K562 (cell line): ENCODE measurements around the gene LRMDA. TPM values are rescaled to one million over a fixed set of nuclear protein-coding genes. Genes with fewer than 3 reads are reported as not detected.

Source experiments
- ATAC-seq: fragments of 200-7000 bp; cut with Tn5 transposase; 3 replicates; pipeline ENCODE4 v1.9.1; 2020; ENCODE audit warnings: moderate library complexity
- BruUV-seq: library from RNA; stranded (reverse); fragments of 400-500 nt; replicated peaks from 2 replicates; lab custom pipeline; 2021; lab: Mats Ljungman, UMichigan
- CTCF ChIA-PET: fragments of 300-600 bp; formaldehyde crosslinking; extraction: SDS; loops from one replicate; lab custom pipeline; 2021; ENCODE audit warnings: low intra/inter-chr PET ratio; lab: Yijun Ruan, JAX
- POLR2A ChIA-PET: fragments of 300-600, 350-650 bp; sonication (Branson Sonifier 250); formaldehyde crosslinking; extraction: SDS; loops from one replicate; lab custom pipeline; 2021; ENCODE audit warnings: antibody characterized with exemption, inconsistent platforms; lab: Yijun Ruan, JAX
- DNase-seq, 4 experiments: peaks; one replicate each; pipeline versions ENCODE4 v3.0.0 to v3.0.0-alpha.2; 2011 to 2018; ENCODE audit warnings: low spot score in 3 of 4, mixed read lengths in 3 of 4; ENCODE audit errors: extremely low read depth in 1 of 4
- FAIRE-seq: peaks from 2 replicates; lab custom pipeline; 2011; peaks lifted over from hg19 to GRCh38; lab: Jason Lieb, UNC
- H2AFZ ChIP-seq: 2 replicates; pipeline ENCODE4 v1.6.0; 2011; ENCODE audit warnings: low read depth, low read length, control low read depth, inconsistent platforms
- H3K27ac ChIP-seq: fragments of 200-600 bp; 3 replicates; pipeline ENCODE4 v1.8.0; 2011; ENCODE audit warnings: low read depth, mild to moderate bottlenecking, control low read depth, inconsistent platforms, low read length, moderate library complexity, mixed read lengths; ENCODE audit errors: extremely low read depth
- H3K27me3 ChIP-seq, 2 experiments: fragments of 300-600 bp in 1 of 2; 2 replicates in 1 of 2; 3 replicates in 1 of 2; pipeline versions ENCODE4 v1.6.0 to v1.8.0; 2011; ENCODE audit warnings: inconsistent platforms in 2 of 2, low read length in 2 of 2, mild to moderate bottlenecking in 1 of 2, mixed read lengths in 1 of 2, moderate library complexity in 1 of 2; ENCODE audit not compliant: control insufficient read depth in 2 of 2, insufficient read depth in 2 of 2
- H3K36me3 ChIP-seq: fragments of 300-600 bp; 3 replicates; pipeline ENCODE4 v1.8.0; 2011; ENCODE audit warnings: mild to moderate bottlenecking, low read length, inconsistent platforms; ENCODE audit not compliant: control insufficient read depth, insufficient read depth
- H3K4me1 ChIP-seq, 2 experiments: fragments of 200-600 bp in 1 of 2; replicated peaks in 1 of 2; 2 replicates in 1 of 2; 3 replicates in 1 of 2; pipeline versions ENCODE4 v1.5.1 to v1.8.0; 2011; ENCODE audit warnings: inconsistent platforms in 2 of 2, low read length in 2 of 2, mild to moderate bottlenecking in 1 of 2, mixed read lengths in 1 of 2, moderate library complexity in 1 of 2; ENCODE audit not compliant: control insufficient read depth in 2 of 2, insufficient read depth in 2 of 2
- H3K4me2 ChIP-seq: 2 replicates; pipeline ENCODE4 v1.6.1; 2011; ENCODE audit warnings: low read length, control low read depth, inconsistent platforms, mixed read lengths; ENCODE audit not compliant: insufficient read depth
- H3K4me3 ChIP-seq: fragments of 200-600 bp; sonication (generic), shearing (Covaris generic); 2 replicates; pipeline ENCODE4 v1.5.1; 2016; ENCODE audit warnings: control low read depth, inconsistent platforms
- H3K79me2 ChIP-seq: fragments of 200-600 bp; 3 replicates; pipeline ENCODE4 v1.8.0; 2011; ENCODE audit warnings: low read length, inconsistent platforms; ENCODE audit not compliant: control insufficient read depth, insufficient read depth
- H3K9ac ChIP-seq, 2 experiments: 2 replicates each; pipeline versions ENCODE4 v1.6.0 to v1.6.1; 2011; ENCODE audit warnings: low read depth in 2 of 2, low read length in 2 of 2, control low read depth in 1 of 2, inconsistent platforms in 1 of 2, mild to moderate bottlenecking in 1 of 2, mixed read lengths in 1 of 2; ENCODE audit not compliant: insufficient read depth in 1 of 2
- H3K9me1 ChIP-seq: one replicate; pipeline ENCODE4 v1.6.0; 2011; ENCODE audit warnings: inconsistent platforms, mild to moderate bottlenecking, low read length, moderate library complexity; ENCODE audit not compliant: control insufficient read depth, insufficient read depth
- H3K9me3 ChIP-seq: replicated peaks from 2 replicates; pipeline ENCODE4 v1.5.1; 2011; ENCODE audit warnings: low read depth, low read length, inconsistent platforms; ENCODE audit not compliant: control insufficient read depth, insufficient read depth
- H4K20me1 ChIP-seq: replicated peaks from 2 replicates; pipeline ENCODE4 v1.6.1; 2011; ENCODE audit warnings: low read length, inconsistent platforms, mixed read lengths; ENCODE audit not compliant: control insufficient read depth, insufficient read depth
- DDX20 ChIP-seq: fragments of 450-650 bp; IDR thresholded peaks from 2 replicates; pipeline ENCODE4 v1.6.1; 2016; ENCODE audit warnings: missing genetic modification characterization, low read depth, mild to moderate bottlenecking, missing compliant biosample characterization, moderate library complexity
- E2F6 ChIP-seq, 2 experiments: IDR thresholded peaks; 2 replicates each; pipeline ENCODE4 v1.6.1; 2011; ENCODE audit warnings: borderline replicate concordance in 1 of 2, control low read depth in 1 of 2, low read depth in 1 of 2, low read length in 1 of 2, mild to moderate bottlenecking in 1 of 2, mixed read lengths in 1 of 2, moderate library complexity in 1 of 2; ENCODE audit not compliant: insufficient read depth in 1 of 2, insufficient read length in 1 of 2, poor library complexity in 1 of 2, severe bottlenecking in 1 of 2; ENCODE audit errors: extremely low read depth in 1 of 2
- GTF2E2 ChIP-seq: fragments of 200-800 bp; sonication (Bioruptor generic); IDR thresholded peaks from 2 replicates; pipeline ENCODE4 v1.6.1; 2016; ENCODE audit warnings: missing genetic modification characterization, missing compliant biosample characterization
- PML ChIP-seq: IDR thresholded peaks from 2 replicates; pipeline ENCODE4 v1.6.1; 2012; ENCODE audit warnings: low read length, inconsistent platforms
- PRDM10 ChIP-seq: fragments of 450-650 bp; IDR thresholded peaks from 2 replicates; pipeline ENCODE4 v1.6.1; 2018; ENCODE audit not compliant: partially characterized antibody
- THAP12 ChIP-seq: fragments of 250-450 bp; sonication (Bioruptor Pico); IDR thresholded peaks from 2 replicates; pipeline ENCODE4 v1.9.0; 2021; ENCODE audit warnings: mild to moderate bottlenecking, inconsistent platforms
- ZNF263 ChIP-seq: sonication (generic); formaldehyde crosslinking; IDR thresholded peaks from 2 replicates; pipeline ENCODE4 v1.8.0; 2022; ENCODE audit warnings: mild to moderate bottlenecking, missing genetic modification reagents, borderline replicate concordance
- ZNF311 ChIP-seq: fragments of 250-450 bp; sonication (Bioruptor Pico); IDR thresholded peaks from 2 replicates; pipeline ENCODE4 v1.4.0; 2020; ENCODE audit warnings: mild to moderate bottlenecking, moderate library complexity
- WGBS: fragments of 100-300 bp; shearing (Covaris generic); methylation state at CpG from one replicate; pipeline ENCODE4 v1.1.6; 2016; ENCODE audit warnings: low coverage, mixed read lengths; ENCODE audit not compliant: insufficient coverage; ENCODE audit errors: missing lambda C conversion rate; 5-methylcytosine and 5-hydroxymethylcytosine counted together
- in situ Hi-C: fragments of 300-500 bp; cut with MboI; formaldehyde crosslinking; loops from 4 replicates; pipeline ENCODE4 v1.15.0; 2018; ENCODE audit warnings: inconsistent platforms, mixed read lengths
- intact Hi-C: fragments of 100-400 bp; cut with micrococcal nuclease; formaldehyde crosslinking; loops from 2 replicates; pipeline ENCODE4 v1.14.2; 2022
- polyA plus RNA-seq, 8 experiments: library from polyadenylated mRNA; depleted of rRNA in 4 of 8; stranded (reverse) in 5 of 8; unstranded in 3 of 8; fragments of >200 nt; fragmentation: Nextera tagmentation in 2 of 8; fragmentation: Illumina TruSeq in 1 of 8; extraction: Ambion mirVana in 2 of 8; extraction: Trizol in 1 of 8; gene quantifications; 2 replicates each; pipeline versions ENCODE4 v1.2.1 to v1.2.3, GENCODE V29; 2011 to 2014; ENCODE audit warnings: inconsistent platforms in 1 of 8, missing spikeins in 1 of 8
- total RNA-seq, 7 experiments: library from RNA; depleted of rRNA in 6 of 7; stranded (reverse); fragments of >200 nt in 6 of 7; fragmentation: Illumina TruSeq in 2 of 7; extraction: Trizol in 2 of 7; gene quantifications; 2 replicates each; pipeline versions ENCODE4 v1.2.1 to v1.2.3, GENCODE V29; 2011 to 2021; ENCODE audit warnings: low replicate concordance in 1 of 7

The LRMDA gene
- total and polyA plus RNA-seq, 9 of the 15 experiments (the other 6 are each of a cell fraction or from before 2014, with no cell fraction given) = 0.25 TPM; not detected in 8

- CTCF ChIA-PET = no interaction called here
- intact Hi-C loops = no loop called here
- POLR2A ChIA-PET = no interaction called here
- no peak for FAIRE-seq
- no peak overlapping the region for H3K9ac ChIP-seq
- no peaks in the 10 kb centered on the region for H3K9me3 ChIP-seq
- H3K9me1 ChIP-seq = no peaks in the 10 kb centered on the region
- H3K27ac ChIP-seq = no peak overlapping the region
- DNase-seq = no peak
- H3K4me2 ChIP-seq = no peak overlapping the region
- H3K36me3 ChIP-seq = no peaks in the 10 kb centered on the region
- in situ Hi-C loops = no loop called here
- no peak overlapping the region for H2AFZ ChIP-seq
- H3K27me3 ChIP-seq = no peaks in the 10 kb centered on the region
- H4K20me1 ChIP-seq = no peaks in the 10 kb centered on the region
- no peak overlapping the region for H3K4me3 ChIP-seq
- ATAC-seq = no peak
- no TSS peak for BruUV-seq
- no peaks in the 10 kb centered on the region for H3K79me2 ChIP-seq
- no peaks in the 10 kb centered on the region for H3K4me1 ChIP-seq
- TF ChIP-seq ZNF263 (CRISPR knock-in tag) = no peak
- TF ChIP-seq ZNF311 (CRISPR knock-in tag) = no peak
- 1% methylated on average over 4 of the region's 4 CpGs for WGBS
These were observed 865.9 kb downstream of the LRMDA start for GRCh38 chr10:76297358-76297757.

GRCh38 chr10:76297780-76298281 lies 866.4 kb downstream of the LRMDA start:
- no peak for DNase-seq
- Histone ChIP-seq H3K9me1 (no peaks in the 10 kb centered on the region), H3K9ac (no peak overlapping the region), H3K9me3 (no peaks in the 10 kb centered on the region), H4K20me1 (no peaks in the 10 kb centered on the region), H3K27me3 (no peaks in the 10 kb centered on the region), H2AFZ (no peak overlapping the region), H3K4me3 (no peak overlapping the region), H3K36me3 (no peaks in the 10 kb centered on the region), H3K79me2 (no peaks in the 10 kb centered on the region), H3K4me1 (no peaks in the 10 kb centered on the region), H3K27ac (no peak overlapping the region), H3K4me2 (no peak overlapping the region)
- intact Hi-C loops = no loop called here
- POLR2A ChIA-PET = no interaction called here
- FAIRE-seq = no peak
- CTCF ChIA-PET = no interaction called here
- no peak for ATAC-seq
- no TSS peak for BruUV-seq
- in situ Hi-C loops = no loop called here
- WGBS = under 1% methylated on average over 10 of the region's 10 CpGs
- TF ChIP-seq GTF2E2 (tag) = no peak
- no peak for TF ChIP-seq PRDM10
- TF ChIP-seq DDX20 (tag) = no peak
- no peak for TF ChIP-seq THAP12
- TF ChIP-seq PML = no peak
- no peak for TF ChIP-seq E2F6 (IDR thresholded peaks at IDR 0.05; ENCODE audit: borderline replicate concordance in 1 of 2, extremely low read depth in 1 of 2, insufficient read depth in 1 of 2, insufficient read length in 1 of 2, low read depth in 1 of 2, low read length in 1 of 2, poor library complexity in 1 of 2, severe bottlenecking in 1 of 2)
